ENCODE results near the gene MLXIPL.
A peak's percentile ranks its signal among the peaks of the same experiment; 100 is the strongest.
"Not testable (repeated sequence)": the region's sequence is repeated elsewhere in the genome, so short reads cannot be mapped to it uniquely, and the experiment has no call there.

The MLXIPL gene

DNA sequence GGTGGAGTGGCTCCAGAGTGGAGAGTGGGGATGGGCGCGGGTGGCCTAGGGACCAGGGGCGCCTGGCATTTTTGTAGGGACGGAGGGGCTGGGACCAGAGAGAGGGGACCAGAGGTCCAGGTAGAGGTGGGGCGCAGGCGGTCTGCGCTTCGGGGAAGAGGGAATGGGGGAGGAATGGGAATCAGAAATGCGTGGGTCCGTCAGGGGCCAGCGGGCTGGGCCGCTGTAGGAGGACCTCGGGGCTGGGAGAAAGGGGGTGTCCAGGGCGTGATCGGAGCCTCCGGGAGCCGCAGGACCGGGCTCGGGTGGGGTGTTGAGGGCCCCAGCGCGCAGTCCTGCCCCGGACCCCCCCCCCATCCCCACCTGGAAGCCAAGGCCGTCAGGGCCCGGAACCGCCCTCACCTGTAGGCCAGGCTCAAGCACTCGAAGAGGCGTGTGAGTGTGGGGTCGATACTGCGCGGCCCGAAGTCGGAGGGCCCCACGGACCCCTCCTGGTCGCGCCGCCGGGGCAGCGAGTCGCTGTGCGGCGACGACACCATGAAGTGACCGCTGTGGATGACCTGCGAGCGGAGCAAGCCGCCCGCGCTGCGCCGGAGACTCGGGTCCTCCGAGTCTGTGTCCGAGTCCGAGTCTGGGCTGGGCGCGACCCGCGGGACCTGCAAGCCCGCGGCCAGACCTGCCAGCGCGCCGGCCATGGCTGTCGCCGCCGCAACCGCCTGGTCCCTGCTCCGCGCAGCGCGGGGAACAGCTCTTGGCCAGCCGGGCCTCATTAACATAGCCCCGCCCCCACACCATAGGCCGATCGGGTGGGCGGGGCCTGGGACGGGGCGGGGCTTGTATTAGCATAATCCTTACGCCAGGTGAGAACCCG lies at the start of gene MLXIPL:
Gene MLXIPL, minus strand, starts transcription at position 725 of the 871 bp plus-strand sequence. Its CDS starts 30 bp downstream, at position 695.
- in situ Hi-C loops (cut with MboI; ENCODE audit: low pct_unique_long_range_greater_than_20kb, low sequenced_read_pairs) = loop anchor here (10.0 kb wide), 1 partner anchor 111 kb away; the partner anchor contains the start of gene ABHD11
- no peak for DNase-seq

- in situ Hi-C loops (cut with MboI; ENCODE audit: low pct_unique_long_range_greater_than_20kb, low sequenced_read_pairs) = no loop called here
- no peak for DNase-seq
Measured at GRCh38 chr7:73671857-73672445, 47.6 kb upstream of the MLXIPL start.

DNA sequence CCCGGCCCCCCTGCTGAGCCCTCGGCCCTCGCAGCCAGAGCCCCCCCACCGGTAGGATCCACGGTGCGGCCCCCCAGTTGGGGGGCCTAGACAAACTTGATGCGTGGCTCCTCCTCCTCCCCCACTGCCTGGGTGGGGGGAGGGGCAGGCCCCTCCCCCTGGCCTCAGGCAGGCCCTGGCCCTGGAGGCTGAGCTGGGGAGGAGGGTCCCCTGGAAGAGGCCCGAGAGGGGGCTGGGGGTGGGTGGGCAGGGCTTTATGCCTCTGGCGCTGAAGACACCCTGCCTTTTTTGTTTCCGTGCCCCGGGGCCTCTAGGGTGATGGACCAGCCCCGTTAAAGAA lies 47.0 kb upstream of the MLXIPL start:
- DNase-seq = no peak

GRCh38 chr7:73669858-73670385 lies 45.6 kb upstream of the MLXIPL start:
- in situ Hi-C loops (cut with MboI; ENCODE audit: low pct_unique_long_range_greater_than_20kb, low sequenced_read_pairs) = no loop called here
- DNase-seq = no peak

More for the DNA sequence above, 47.0 kb upstream of the MLXIPL start:
- in situ Hi-C loops (cut with MboI; ENCODE audit: low pct_unique_long_range_greater_than_20kb, low sequenced_read_pairs) = no loop called here

- no peak for DNase-seq
- in situ Hi-C loops (cut with MboI; ENCODE audit: low pct_unique_long_range_greater_than_20kb, low sequenced_read_pairs) = no loop called here
Measured at GRCh38 chr7:73669288-73669701, 45.0 kb upstream of the MLXIPL start.

DNA sequence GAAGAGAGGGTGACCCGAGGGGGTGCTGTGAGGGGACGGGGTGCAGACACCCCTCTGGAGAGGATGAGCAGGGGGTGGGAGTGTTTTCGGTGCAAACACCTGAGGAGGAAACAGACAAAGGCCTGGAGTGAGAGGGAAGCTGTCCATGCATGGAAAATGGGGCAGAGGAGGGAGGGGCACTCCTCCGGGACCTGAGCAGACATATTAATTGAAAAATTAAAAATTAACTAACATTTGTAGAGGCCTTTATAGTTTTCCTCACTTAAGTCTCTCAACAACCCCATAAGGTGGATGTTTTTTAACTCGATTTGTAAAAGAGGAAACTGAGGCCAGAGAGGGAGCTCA lies 44.5 kb upstream of the MLXIPL start:
- DNase-seq = no peak

DNA sequence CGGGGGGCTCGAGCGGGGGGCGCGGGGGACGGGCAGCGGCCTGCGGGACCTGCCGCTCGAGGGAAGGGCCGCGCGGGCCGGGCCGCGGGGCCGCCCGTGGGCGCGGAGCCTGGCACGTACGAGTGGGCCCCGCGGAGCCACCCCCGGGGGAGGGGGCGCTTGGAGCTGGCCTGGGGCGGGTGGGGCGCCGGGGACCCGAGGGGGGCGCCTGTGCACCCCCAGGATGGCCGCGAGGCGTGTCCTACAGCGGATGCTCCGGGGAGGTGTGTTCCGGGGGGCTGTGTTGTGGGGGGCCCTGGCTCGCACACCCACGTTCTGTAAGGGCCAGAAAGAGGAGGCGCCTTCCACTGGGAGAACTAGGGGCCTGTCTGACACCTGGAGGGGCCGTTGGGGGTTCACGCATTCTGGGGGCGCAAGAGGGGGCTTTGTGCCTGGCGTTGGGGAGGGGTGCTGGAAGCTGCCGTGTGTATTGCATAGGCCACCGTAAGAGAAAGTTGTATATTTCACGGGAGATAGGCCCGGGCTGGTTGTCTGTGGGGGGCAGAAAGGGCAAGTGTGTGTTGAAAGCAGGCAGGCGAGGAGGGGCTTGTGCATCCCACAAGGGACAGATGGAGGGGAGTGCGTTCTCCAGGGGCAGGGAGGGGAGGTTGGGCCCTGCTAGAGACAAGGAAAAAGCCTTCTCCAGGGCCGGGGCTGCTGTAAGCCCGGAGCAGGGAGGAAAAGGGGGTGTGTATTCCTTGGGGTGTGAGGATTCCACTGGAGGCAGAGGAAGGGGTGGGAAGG lies 44.0 kb upstream of the MLXIPL start:
- no peak for DNase-seq
- in situ Hi-C loops (cut with MboI; ENCODE audit: low pct_unique_long_range_greater_than_20kb, low sequenced_read_pairs) = no loop called here

More for the DNA sequence above, 44.5 kb upstream of the MLXIPL start:
- in situ Hi-C loops (cut with MboI; ENCODE audit: low pct_unique_long_range_greater_than_20kb, low sequenced_read_pairs) = no loop called here

GRCh38 chr7:73667344-73668102 lies 43.2 kb upstream of the MLXIPL start, which contains the start of gene VPS37D:
TSS of gene VPS37D (plus strand) at chr7:73667831. CDS start at chr7:73667959, 128 bp downstream.
- in situ Hi-C loops (cut with MboI; ENCODE audit: low pct_unique_long_range_greater_than_20kb, low sequenced_read_pairs) = no loop called here
- peak; percentile 76 for DNase-seq

DNA sequence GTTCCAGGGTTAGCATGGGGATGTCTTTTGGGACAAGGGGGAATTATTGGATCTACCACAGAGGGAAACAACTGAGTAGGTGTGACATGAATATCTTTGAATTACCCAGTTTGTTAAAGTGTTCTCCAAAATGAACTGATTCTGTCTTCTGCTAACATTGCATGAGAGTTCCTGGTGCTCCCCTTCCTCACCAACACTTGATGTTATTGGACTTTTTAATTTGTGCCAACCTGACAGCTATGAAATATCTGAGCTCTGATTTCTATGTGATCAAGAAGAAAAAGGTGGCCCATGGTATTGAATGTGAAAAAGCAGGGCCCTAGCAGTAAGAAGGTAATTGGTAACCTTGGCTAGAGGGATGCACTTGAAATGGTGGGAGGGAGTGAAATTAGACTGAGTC lies 38.7 kb upstream of the MLXIPL start:
- in situ Hi-C loops (cut with MboI; ENCODE audit: low pct_unique_long_range_greater_than_20kb, low sequenced_read_pairs) = no loop called here

GRCh38 chr7:73660594-73660993 lies 36.3 kb upstream of the MLXIPL start:
- in situ Hi-C loops (cut with MboI; ENCODE audit: low pct_unique_long_range_greater_than_20kb, low sequenced_read_pairs); DNase-seq: not testable (repeated sequence)

More for the DNA sequence above, 38.7 kb upstream of the MLXIPL start:
- no peak for DNase-seq

- no peak for DNase-seq
- in situ Hi-C loops (cut with MboI; ENCODE audit: low pct_unique_long_range_greater_than_20kb, low sequenced_read_pairs) = no loop called here
Measured at GRCh38 chr7:73659983-73660382, 35.7 kb upstream of the MLXIPL start.

GRCh38 chr7:73655309-73655708 lies 31.0 kb upstream of the MLXIPL start:
- in situ Hi-C loops (cut with MboI; ENCODE audit: low pct_unique_long_range_greater_than_20kb, low sequenced_read_pairs) = not testable (repeated sequence)

GRCh38 chr7:73652541-73652949 lies 28.2 kb upstream of the MLXIPL start:
- DNase-seq = no peak
- in situ Hi-C loops (cut with MboI; ENCODE audit: low pct_unique_long_range_greater_than_20kb, low sequenced_read_pairs) = no loop called here

More at GRCh38 chr7:73655309-73655708, 31.0 kb upstream of the MLXIPL start:
- DNase-seq = not testable (repeated sequence)

GRCh38 chr7:73650524-73650923 lies 26.2 kb upstream of the MLXIPL start:
- in situ Hi-C loops (cut with MboI; ENCODE audit: low pct_unique_long_range_greater_than_20kb, low sequenced_read_pairs) = no loop called here
- DNase-seq = no peak

- in situ Hi-C loops (cut with MboI; ENCODE audit: low pct_unique_long_range_greater_than_20kb, low sequenced_read_pairs) = no loop called here
- DNase-seq = no peak
Measured at GRCh38 chr7:73649576-73649975, 25.3 kb upstream of the MLXIPL start.

GRCh38 chr7:73648593-73649332 lies 24.4 kb upstream of the MLXIPL start:
- in situ Hi-C loops (cut with MboI; ENCODE audit: low pct_unique_long_range_greater_than_20kb, low sequenced_read_pairs) = no loop called here
- no peak for DNase-seq

DNA sequence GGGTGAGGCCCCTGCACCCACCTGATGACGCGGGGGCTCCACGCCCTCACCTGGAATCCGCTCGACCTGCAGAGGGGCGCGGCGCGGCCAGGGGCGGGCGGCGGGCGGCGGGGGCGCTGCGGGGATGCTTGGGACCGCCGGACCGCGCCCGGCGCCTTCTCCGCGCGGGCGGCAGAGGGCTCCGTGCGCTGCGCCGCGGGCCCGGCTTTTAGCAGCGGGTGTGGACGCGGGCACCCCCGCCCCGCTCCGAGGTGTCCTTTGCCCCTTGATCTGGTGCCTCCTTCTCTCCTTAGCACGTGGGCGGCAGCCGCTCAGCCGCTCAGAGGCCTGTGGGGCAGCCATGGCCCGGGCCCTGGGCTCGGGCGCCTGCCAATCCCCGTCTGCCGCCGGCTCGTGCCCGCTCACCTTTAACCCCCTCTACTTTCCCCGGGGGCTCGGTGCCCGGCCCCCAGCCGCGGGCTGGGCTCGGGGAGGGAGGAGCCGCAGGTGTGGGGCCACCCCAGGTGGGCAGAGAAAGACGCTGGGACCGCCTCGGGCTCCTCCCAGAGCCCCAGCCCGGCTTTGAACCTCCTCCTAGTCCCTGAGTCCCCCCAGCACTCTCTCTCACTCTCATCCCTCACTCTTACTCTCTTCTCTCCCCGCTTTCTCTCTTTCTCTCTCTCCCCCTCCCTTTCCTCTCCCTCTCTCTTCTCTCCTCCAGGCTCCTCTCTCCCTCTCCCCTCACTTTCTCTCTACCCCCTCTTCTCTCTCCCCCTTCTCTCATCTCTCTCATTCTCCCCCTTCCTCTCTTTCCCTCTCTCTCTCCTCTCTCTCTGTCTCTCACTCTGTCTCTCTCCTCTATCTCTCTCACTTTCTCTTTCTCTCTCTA lies 23.6 kb upstream of the MLXIPL start:
- DNase-seq = no peak

More for the DNA sequence above, 23.6 kb upstream of the MLXIPL start:
- in situ Hi-C loops (cut with MboI; ENCODE audit: low pct_unique_long_range_greater_than_20kb, low sequenced_read_pairs) = no loop called here
